Activated CD4-positive, alpha-beta T cell treated with anti-CD3 and anti-CD28 coated beads for 24 hours (primary cell): ENCODE data around the gene CRB2.

Experiments
- DNase-seq, 2 donors: peaks; one replicate each; pipeline ENCODE4 v3.0.0-alpha.2; 2020; ENCODE audit warnings: low read depth in 2 of 2

Gene CRB2

DNA sequence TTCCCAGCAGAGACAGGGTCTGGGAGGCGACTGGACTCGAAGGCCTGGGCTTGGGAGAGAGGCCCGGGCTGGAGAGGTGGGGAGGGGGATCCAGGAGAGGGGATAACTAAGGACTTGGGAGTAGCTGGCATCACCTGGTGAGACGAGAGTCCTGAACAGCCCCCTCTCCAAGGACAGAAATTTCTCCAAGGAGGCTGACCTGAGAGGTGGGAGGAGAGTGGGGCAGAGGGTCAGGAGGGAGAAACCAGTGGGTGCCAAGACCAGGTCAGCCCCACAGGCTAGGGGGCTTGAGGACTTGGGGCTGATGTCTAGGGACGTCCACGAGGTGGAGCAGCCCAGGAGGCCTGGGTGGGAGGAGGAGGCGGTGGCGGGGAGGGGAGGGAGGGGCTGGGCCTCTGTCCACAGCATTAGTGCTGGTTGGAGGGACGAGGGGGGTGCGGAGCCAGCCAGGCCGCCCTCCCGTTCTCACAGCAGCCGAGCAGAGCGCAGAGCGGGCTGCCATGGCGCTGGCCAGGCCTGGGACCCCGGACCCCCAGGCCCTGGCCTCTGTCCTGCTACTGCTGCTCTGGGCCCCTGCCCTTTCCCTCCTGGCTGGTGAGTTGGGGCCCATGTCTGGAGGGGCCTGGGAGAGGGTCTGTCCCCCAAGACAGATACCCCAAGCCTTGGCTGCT is at the start of gene CRB2:
TSS of gene CRB2 (plus strand) at position 437 of the 671 bp plus-strand sequence. CDS start at position 501, 64 bp downstream.
- DNase-seq = no peak

DNA sequence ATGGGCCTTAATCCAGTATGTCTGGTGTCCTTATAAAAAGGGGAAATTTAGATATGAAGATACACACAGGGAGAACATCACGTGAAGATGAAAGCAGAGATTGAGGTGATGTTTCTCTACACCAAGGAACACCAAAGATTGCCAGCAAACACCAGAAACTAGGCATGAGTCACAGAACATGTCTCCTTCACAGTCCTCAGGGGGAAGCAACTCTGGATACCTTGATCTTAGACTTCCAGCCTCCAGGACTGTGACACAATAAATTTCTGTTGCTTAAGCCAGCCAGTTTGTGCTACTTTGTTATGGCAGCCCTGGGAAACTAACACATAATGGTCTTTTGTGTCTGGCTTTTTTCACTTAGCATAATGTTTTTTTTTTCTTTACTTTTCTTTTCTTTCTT is 46.4 kb upstream of the CRB2 start:
- DNase-seq = no peak

DNA sequence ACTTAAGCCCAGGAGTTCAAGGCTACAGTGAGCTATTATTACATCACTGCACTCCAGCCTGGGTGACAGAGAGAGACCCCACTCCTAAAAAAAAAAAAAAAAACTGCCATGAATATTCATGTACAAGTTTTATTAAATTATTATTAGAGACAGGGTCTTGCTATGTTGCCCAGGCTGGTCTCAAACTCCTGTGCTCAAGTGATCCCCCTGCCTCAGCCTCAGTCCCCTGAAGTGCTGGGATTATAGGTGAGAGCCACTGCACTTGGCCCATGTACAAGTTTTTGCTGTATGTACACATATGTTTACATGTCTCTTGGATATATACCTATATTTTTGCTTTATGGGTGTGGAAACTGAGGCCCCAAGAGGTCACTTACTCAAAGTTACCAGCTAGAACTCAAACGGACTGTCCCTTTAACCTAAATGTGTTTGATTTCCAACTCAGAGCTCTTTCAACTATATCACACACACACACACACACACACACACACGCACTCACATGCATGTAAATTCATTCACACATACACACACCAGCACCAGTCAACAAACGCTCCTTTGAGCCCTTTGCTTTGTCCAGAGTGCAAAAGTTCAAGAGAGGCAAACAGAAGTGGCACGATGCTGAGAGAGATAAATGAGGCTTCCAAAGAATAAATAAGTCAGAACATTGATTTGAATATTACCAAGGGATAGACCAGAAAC is 45.3 kb upstream of the CRB2 start:
- no peak for DNase-seq

DNA sequence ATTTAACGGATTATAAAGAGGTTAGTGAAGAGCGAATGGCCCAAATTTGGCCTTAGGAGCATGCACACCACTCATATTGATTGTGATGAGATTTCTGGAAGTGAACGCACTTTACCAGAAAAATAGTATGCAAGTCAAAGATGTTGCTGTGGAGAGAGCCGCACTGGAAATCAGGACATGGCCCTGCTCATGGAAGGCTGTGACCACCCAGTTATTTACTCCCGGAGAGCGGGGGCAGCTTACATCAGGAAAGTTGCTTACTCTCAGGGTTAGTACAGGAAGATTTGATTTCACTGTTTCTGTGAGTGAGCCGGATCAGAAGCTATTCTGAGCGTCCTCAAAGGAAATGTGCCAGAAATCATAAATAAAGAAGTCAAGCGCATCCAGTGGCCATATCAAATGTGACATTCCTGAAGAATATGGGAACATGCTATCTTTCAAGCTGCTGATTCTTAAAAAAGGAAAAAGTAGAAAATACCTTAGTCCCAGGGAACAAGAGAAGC is 44.7 kb upstream of the CRB2 start:
- DNase-seq = no peak

DNA sequence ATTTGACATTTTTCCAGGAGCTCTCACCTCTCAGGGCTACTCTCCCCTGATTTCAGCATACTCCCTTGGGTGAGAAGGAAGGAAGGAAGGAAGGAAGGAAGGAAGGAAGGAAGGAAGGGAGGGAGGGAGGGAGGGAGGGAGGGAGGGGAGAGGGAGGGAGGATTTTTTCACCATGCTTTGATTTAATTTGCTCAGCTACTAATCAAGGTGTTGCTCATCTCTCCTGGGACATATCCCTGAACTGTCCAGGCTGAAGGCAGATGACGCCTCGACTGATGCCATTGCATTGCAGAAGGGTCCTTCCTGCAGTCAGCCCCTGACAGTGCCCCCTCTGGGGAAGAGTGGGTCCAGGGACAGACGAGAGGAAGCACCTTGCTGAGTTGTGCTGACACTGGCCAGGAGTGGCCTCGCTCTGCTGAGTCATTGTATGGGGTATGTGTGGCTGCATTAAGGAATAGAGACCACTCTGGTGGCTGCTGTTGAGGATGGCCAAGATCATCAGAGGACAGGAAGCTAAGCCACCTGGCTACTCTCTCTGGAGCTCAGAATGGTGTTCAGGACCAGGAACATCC is 43.6 kb upstream of the CRB2 start:
- DNase-seq = no peak

DNA sequence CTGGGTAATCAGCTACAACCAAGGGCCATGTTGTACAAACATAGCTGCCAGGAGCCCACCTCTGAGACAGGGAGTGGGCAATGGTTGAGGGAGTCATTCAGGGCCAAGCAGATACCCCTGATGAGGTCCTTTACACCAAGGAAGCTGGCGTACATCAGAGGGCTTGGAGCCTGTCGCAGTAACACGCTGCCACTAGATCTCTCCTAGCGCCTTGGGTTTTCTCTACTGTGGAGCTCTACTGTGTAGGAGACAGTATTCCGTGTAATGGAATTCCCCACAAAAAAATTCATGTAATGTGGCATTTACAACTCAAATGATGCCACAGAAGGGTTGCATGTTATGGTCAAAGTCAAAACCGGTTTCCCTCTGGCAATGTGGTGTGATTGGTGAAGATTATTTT is 41.4 kb upstream of the CRB2 start:
- no peak for DNase-seq

DNA sequence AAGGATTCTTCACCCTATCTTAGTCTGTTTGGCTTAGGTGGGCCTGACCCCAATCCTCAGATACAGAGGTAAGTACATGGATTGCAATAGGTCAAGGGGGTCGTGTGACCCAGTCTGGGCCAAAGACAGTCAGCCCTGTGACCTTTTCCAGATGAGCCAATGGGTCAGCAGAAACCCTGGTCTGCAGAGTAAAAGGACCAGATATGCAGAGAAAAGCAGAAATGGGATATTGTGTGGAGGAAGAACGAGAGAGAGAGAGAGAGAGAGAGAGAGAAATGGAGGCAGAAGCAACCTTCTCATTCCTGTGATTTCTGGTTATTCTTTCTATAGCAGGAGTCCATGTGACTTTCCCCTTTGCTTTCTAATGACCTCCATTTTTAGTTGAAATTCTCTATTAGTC is 40.4 kb upstream of the CRB2 start:
- DNase-seq = no peak

DNA sequence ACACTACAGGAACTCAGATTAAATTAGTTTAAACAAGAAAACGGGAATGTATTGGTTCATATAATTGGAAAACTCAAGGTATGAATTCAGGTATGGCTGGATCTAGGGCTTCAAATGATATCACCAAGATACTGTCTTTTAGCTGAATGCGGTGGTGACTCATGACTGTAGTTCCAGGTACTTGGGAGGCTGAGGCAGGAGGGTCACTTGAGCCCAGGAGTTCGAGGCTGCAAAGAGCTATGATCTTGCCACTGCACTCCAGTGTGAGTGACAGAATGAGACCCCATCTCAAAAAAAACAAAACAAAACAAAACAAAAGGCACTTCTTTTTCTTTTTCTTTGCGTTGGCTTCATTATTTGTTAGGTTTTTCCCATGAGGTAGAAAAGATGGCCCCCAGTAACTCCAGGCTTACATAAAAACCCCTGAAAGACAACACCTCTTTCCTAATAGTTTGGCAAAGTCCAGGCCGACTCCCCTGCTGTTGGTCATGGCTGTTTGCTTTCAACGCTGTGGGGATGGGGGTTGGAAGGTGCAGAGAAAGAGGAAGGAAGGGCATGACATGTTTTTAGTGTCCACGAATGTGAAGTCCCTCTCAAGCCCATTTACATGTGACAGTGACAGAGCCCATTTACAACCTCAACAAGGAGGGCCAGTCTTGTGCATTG is 39.8 kb upstream of the CRB2 start:
- DNase-seq = no peak

DNA sequence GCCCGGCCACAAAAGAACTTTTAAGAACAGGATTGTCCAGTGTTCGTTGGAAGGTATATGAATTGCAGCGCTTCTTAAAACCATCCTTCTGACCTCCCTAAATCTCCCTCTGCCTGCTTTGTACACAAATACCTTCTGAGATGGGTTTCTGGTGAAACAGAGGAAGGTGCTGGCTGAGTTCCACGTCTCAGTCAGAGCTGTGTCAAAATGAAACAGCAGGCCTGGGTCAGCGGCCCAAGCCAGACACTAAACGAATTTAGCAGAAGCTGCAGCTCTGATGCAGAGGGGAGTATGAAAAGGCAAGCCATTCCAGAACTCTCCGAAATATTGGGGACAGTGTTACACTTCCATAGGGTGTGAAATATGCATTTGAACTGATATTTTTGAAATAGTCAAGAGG is 37.8 kb upstream of the CRB2 start:
- DNase-seq = no peak

DNA sequence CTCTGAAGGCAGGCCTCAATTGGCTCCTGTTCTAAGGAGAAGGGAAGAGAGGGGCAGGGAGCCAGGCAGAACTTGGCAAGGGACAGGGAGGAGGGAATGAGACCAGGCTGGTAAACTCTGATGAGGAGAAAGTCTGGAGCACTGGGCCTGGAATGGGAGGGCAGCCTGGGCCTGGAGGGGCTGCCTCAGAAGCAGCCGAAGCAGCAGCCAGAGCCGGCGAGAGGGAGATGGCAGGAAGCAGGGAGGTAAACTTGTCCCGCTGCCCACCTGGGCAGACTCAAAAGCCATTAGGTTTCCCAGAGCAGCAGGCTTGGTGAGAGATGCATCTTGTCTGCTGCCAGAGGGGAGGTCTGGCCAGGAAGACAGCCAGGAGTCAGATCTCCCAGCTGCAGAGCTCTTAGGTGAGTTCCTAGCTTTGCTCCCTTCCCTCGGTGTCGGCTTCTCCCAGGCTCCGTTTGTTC is 37.0 kb upstream of the CRB2 start:
- DNase-seq = no peak

DNA sequence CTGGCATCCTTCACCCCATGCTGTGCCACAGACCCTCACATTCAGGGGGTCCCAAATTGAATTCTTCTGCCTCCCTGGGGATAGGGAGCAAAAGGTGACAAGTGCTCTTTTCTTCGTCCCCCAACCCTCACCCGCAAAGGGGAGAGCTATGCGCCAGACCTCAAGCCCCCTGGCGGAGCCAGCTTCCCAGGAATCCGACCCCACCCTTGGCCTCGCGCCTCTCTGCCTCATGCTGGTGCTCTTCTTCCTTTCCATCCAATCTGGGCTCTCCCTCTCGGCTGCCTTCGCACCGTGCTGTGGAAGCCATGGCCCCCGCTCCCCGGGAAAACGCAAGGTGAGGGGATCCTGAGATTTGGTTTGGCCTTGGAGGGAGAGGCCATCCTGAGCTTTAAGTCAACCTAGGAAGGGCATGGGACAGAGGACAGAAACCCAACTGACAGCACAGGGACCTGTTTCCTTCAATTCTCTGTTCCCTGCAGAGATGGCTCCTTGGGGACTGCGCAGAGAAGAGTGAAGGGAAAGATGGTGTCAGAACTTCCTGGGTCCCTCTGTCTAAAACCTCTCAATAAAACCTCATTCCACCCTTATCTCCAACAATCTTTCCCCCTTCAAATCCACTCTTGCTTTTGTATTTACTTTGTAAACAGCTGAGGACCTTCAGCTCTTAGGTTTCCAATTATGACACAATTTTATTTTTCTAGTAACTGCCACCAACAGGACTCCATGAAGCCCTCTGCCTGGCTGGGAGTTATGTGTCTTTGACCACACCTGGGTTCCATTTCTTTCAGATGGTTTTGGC is 36.3 kb upstream of the CRB2 start:
- DNase-seq = no peak

DNA sequence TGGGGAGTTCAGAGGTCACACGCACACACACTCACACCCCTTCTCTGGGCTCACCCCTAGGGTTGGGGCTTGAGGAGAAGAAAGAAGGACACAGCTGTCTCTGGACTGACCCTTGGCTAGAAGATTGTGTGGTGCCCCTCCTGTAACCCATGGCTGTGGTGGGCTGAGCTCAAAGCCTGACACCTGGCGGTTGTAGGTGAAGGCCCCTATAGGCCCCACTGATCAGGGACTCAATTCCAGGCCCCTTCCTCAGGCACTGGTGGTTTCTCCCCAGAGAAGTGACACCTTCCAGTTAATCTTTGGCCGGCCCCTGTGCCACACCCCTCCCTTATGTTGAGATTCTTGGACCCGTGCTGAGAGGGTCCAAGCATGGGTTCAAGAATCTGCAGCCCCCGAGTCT is 35.2 kb upstream of the CRB2 start:
- DNase-seq = no peak

DNA sequence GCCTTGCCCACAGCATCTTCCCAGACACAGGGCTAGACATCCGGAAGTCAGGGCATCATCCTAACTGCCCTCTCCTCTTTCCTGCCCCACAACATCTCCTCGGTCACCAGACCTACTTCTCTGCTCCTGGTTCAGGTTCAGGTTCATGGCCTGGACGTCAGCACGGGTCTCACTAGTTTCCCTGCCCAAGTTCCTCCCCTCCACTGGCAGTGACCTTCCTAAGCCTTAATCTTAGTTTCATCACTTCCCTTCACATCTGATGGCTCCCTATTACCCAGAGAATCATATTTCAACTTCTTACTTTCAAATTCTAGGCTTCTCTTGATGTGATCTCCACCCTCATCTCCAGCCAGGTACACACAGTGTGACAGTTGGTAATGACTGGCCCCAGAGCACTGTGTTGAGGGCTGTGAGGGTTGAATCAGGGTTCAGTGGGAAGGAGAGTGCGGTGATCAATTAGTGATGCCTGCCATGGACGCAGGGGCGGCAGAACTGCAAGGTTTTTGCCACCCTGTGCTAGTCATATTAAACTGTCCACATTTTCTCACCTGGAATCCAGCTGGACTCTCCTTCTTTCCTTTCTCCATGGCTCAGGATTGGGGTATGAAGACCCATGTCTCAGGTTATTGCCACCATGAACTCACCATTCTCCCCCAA is 34.3 kb upstream of the CRB2 start:
- no peak for DNase-seq

DNA sequence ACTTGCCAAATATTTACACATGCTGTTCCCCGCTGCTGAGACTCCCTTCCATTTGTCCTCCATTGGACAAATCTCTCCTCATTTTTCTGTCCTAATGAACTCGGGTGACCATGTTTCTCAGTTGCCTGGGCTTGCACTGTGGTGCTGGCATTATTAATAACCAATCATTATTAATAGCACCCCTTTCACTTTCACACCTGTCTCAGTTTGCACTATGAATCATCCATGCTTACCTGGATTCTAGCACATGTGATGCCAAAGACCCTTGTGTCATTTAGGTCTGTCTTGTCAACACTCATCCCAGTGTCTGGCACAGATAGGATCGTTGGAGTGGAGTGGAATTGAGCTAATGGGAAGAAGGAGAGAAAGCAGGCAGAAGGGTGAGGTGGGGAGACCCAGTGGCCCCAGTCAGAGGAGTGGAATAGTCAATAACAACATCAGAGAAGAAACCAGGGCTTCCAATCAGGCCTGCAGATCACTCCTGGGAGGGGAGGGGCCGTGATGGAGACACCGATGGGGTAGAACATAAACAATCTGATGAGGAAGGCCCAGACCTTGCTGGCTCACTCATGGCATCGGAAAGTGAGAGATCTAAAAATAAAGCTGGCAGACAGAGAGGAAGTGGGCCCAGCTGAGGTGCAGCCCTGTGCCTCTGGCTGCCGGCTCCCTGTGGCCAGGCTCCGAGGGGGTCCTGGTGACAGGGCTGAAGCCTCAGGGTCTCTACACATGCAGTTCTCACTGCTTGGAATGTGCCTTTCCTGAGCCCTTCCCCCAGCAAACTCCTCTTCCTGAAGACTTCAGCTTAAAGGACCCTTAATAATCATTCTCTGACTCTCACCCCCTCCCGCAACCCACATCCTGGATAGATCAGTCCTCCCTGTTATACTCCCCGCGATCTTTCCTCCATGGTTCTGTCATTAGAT is 33.5 kb upstream of the CRB2 start:
- DNase-seq = peak; percentile 28 to 31

DNA sequence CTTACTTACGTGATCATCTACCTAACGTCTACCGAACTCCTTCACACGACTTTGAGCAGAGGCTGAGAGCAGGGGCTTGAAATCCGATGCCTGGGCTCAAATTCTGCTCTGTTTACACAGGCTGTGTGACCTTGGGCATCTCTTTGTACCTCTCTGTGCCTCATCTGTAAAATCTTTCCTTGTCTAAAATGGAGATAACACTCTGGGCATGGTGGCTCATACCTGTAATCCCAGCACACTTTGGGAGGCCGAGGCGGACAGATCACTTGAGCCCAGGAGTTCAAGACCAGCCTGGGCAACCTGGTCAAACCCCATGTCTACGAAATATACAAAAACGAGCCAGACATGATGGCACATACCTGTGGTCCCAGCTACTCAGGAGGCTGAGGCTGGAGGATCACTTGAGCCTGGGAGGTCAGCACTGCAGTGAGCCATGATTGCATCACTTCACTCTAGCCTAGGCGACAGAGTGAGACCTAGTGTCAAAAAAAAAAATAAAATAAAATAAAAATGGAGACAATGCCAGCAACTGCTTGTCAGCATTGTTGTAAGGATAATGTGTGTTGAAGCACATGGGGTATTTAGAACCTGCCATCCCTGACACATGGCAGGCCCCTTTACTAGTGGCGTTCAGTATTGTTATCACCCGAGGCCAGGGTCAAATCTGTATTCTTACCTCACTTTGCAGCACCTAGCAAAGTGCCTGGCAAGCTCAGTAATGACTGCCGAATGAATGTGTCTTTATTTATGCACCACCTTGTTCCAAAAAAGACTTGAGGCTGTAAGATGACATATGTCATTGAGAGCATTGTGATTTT is 32.6 kb upstream of the CRB2 start:
- DNase-seq = no peak

DNA sequence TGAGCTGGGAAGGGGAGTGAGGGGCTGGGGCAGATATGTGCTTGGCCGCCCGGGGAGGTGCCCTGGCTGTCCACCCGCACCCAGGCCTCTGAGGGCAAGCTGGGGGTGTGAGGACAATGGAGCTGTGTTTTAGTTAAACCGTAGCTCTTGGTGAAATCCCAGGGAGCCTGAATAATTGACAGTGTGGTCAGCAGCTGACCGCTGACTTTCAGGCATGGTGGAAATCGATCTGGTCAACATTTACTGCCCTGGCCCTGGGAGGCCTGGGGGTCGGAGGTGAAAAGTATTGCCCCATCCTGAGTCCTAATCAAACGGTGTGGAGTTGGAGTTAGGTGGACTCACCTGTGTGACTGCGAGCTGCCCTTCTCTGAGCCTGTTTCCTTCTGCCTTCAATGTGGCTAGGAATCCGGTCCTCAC is 31.2 kb upstream of the CRB2 start:
- no peak for DNase-seq

DNA sequence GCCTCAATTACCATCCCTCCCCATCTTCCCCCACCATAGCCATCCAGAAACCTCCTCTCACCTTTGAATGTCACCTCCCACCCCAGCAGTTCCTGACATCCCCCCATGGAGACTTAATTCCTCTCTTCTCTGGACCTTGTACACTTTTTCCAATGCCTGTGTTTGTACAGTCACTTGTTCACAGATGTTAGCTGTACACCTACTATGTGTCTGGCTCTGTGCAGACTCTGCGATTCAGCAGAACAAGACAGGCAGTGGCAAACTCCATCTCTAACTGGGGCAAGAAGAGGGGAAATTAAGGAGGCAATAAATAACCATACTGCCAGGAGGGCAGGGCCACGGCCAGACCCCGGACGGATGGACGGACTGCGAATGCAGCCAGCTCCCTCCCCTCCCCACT is 29.8 kb upstream of the CRB2 start:
- no peak for DNase-seq

DNA sequence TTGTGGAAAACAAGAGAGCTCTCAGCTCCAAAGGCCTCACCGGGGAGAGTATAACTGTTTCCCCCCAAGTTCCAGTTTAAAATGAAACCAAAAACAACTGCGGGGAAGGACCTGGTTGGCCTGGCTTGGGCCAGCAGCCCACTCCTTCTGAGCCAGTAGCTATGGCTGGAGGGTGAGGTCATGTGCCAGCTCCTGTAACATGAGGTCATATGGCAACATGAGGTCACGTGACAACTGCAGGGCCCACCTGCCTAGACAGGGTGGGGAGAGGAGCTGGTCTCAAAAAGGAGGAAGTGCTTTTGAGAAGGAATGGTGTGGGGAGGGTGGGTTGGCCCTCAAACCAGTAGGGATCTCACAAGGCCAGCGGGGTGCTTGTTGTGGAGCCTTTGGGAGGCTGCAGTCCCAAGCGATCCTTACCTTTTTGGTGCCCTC is 29.3 kb upstream of the CRB2 start:
- no peak for DNase-seq

DNA sequence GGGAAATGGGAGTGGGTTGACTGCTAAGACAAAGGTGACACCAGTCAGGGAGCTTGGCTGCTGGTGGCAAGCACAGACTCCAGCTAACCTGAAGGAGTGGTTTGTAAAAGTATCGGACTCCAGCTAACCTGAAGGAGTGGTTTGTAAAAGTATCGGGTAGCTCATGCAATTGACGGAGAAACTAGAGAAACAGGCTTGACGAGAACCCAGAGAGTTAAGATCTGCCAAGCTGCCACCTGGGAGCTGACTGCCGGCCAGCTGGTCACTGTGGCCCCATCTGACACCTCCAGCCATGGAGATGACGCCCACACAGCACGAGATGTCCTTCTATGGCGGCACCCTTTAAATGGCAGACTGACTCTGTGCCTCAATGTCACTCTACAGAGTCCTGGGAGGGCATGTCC is 28.3 kb upstream of the CRB2 start:
- no peak for DNase-seq
